GM19035 (cell line): ENCODE results near the gene NCK2.

Experiments used
- ATAC-seq: cut with Tn5 transposase; IDR thresholded peaks from one replicate; pipeline ENCODE4 v1.9.1; 2021; ENCODE audit not compliant: unreplicated experiment

NCK2 gene

GRCh38 chr2:105917226-105917625 is 172.5 kb downstream of the NCK2 start:
- ATAC-seq = no peak

- ATAC-seq = no peak
Measured at GRCh38 chr2:105917688-105918087, 173.0 kb downstream of the NCK2 start.

GRCh38 chr2:105919191-105919811 is 174.6 kb downstream of the NCK2 start:
- ATAC-seq = no peak

GRCh38 chr2:105919826-105920225 is 175.1 kb downstream of the NCK2 start:
- ATAC-seq = no peak

GRCh38 chr2:105924271-105924670 is 179.6 kb downstream of the NCK2 start:
- no peak for ATAC-seq

- ATAC-seq = no peak
Measured at GRCh38 chr2:105924932-105925331, 180.2 kb downstream of the NCK2 start.

- no peak for ATAC-seq
Measured at GRCh38 chr2:105925390-105925789, 180.7 kb downstream of the NCK2 start.

GRCh38 chr2:105926960-105927678 is 182.4 kb downstream of the NCK2 start:
- no peak for ATAC-seq

- no peak for ATAC-seq
Measured at GRCh38 chr2:105928086-105928485, 183.4 kb downstream of the NCK2 start.

GRCh38 chr2:105928563-105928962 is 183.9 kb downstream of the NCK2 start:
- ATAC-seq = no peak

- no peak for ATAC-seq
Measured at GRCh38 chr2:105929516-105929915, 184.8 kb downstream of the NCK2 start.

- ATAC-seq = no peak
Measured at GRCh38 chr2:105932582-105932981, 187.9 kb downstream of the NCK2 start.

- ATAC-seq = no peak
Measured at GRCh38 chr2:105933906-105934305, 189.2 kb downstream of the NCK2 start.

- no peak for ATAC-seq
Measured at GRCh38 chr2:105934467-105934866, 189.8 kb downstream of the NCK2 start.

- no peak for ATAC-seq
Measured at GRCh38 chr2:105935063-105935462, 190.4 kb downstream of the NCK2 start.

- no peak for ATAC-seq
Measured at GRCh38 chr2:105936954-105937353, 192.2 kb downstream of the NCK2 start.

GRCh38 chr2:105937498-105938097 is 192.9 kb downstream of the NCK2 start:
- ATAC-seq = no peak
